NCI-H2171 (cell line): ENCODE measurements around the gene GNG13.

ENCODE experiments used
- DNase-seq: peaks from one replicate; lab custom pipeline; 2025; lab: John Stamatoyannopoulos, UW

GNG13 gene

GRCh38 chr16:813204-813915 is 12.8 kb upstream of the GNG13 start:
- DNase-seq, result peak; percentile 32

- no peak for DNase-seq
Observed at GRCh38 chr16:808085-808386, 7.5 kb upstream of the GNG13 start.

GRCh38 chr16:807347-808084 is 7.0 kb upstream of the GNG13 start:
- peak; percentile 59 for DNase-seq

- no peak for DNase-seq
Observed at GRCh38 chr16:805474-805873, 4.9 kb upstream of the GNG13 start.

GRCh38 chr16:804193-805048 is 3.9 kb upstream of the GNG13 start:
- no peak for DNase-seq

GRCh38 chr16:803754-804080 is 3.2 kb upstream of the GNG13 start:
- DNase-seq, result no peak

GRCh38 chr16:802914-803753 is 2.6 kb upstream of the GNG13 start:
- DNase-seq, result no peak

GRCh38 chr16:802461-802860 is 1.9 kb upstream of the GNG13 start:
- DNase-seq, result no peak

- no peak for DNase-seq
Observed at GRCh38 chr16:801584-802363, 1.2 kb upstream of the GNG13 start.

GRCh38 chr16:800834-801511 is 439 bp upstream of the GNG13 start:
- no peak for DNase-seq

- no peak for DNase-seq
Observed at GRCh38 chr16:799111-799947, 1.2 kb downstream of the GNG13 start.

- no peak for DNase-seq
Observed at GRCh38 chr16:798666-799065, 1.9 kb downstream of the GNG13 start.

- no peak for DNase-seq
Observed at GRCh38 chr16:797686-798085, 2.8 kb downstream of the GNG13 start.

GRCh38 chr16:797120-797420 is 3.5 kb downstream of the GNG13 start:
- no peak for DNase-seq

GRCh38 chr16:796296-797119 is 4.0 kb downstream of the GNG13 start:
- no peak for DNase-seq

- no peak for DNase-seq
Observed at GRCh38 chr16:795580-796229, 4.8 kb downstream of the GNG13 start.

GRCh38 chr16:794853-795466 is 5.6 kb downstream of the GNG13 start:
- DNase-seq, result no peak
